Skeletal muscle cell (primary cell): Measurements from ENCODE around the gene RASSF7.

Source experiments
- DNase-seq: peaks from one replicate; pipeline ENCODE4 v3.0.0-alpha.2; 2010; ENCODE audit warnings: low read depth
- H3K4me3 ChIP-seq: 2 replicates; pipeline ENCODE4 v1.5.1; 2011; ENCODE audit warnings: low read depth, mild to moderate bottlenecking, control low read depth, low read length, moderate library complexity

RASSF7 gene

GRCh38 chr11:548700-549603, 11.8 kb upstream of the RASSF7 start:
- DNase-seq = no peak

GRCh38 chr11:550021-550745, 10.6 kb upstream of the RASSF7 start:
- H3K4me3 ChIP-seq = no peak overlapping the region
- DNase-seq = no peak

More at GRCh38 chr11:548700-549603, 11.8 kb upstream of the RASSF7 start:
- H3K4me3 ChIP-seq = no peak overlapping the region

- H3K4me3 ChIP-seq = no peak overlapping the region
- no peak for DNase-seq
These were observed 10.1 kb upstream of the RASSF7 start for GRCh38 chr11:550746-551085.

- no peak overlapping the region for H3K4me3 ChIP-seq
- DNase-seq = no peak
These were observed 9.6 kb upstream of the RASSF7 start for GRCh38 chr11:551131-551530.

- no peak overlapping the region for H3K4me3 ChIP-seq
- no peak for DNase-seq
These were observed 9.2 kb upstream of the RASSF7 start for GRCh38 chr11:551596-551995.

- H3K4me3 ChIP-seq = no peak overlapping the region
- no peak for DNase-seq
These were observed 7.4 kb upstream of the RASSF7 start for GRCh38 chr11:553083-553987.

GRCh38 chr11:553988-554340, 6.8 kb upstream of the RASSF7 start:
- no peak for DNase-seq
- H3K4me3 ChIP-seq = no peak overlapping the region

GRCh38 chr11:554428-555226, 6.1 kb upstream of the RASSF7 start:
- H3K4me3 ChIP-seq = no peak overlapping the region
- no peak for DNase-seq

- no peak for DNase-seq
- peak overlapping the region; percentile 9 for H3K4me3 ChIP-seq
These were observed 5.5 kb upstream of the RASSF7 start for GRCh38 chr11:555227-555779.

GRCh38 chr11:555780-556661, 4.7 kb upstream of the RASSF7 start:
- H3K4me3 ChIP-seq = no peak overlapping the region
- DNase-seq = no peak

GRCh38 chr11:556662-557256, 4.0 kb upstream of the RASSF7 start:
- no peak overlapping the region for H3K4me3 ChIP-seq
- no peak for DNase-seq

GRCh38 chr11:557328-558132, 3.2 kb upstream of the RASSF7 start:
- no peak overlapping the region for H3K4me3 ChIP-seq
- no peak for DNase-seq

- no peak for DNase-seq
- H3K4me3 ChIP-seq = no peak overlapping the region
These were observed 2.3 kb upstream of the RASSF7 start for GRCh38 chr11:558503-558902.

- DNase-seq = no peak
- H3K4me3 ChIP-seq = no peak overlapping the region
These were observed 1.6 kb upstream of the RASSF7 start for GRCh38 chr11:559020-559620.

- peak overlapping the region; percentile 60 for H3K4me3 ChIP-seq
- DNase-seq = no peak
These were observed 962 bp upstream of the RASSF7 start for GRCh38 chr11:559712-560304.
